ENCODE data around the gene GPR180.

Gene GPR180

DNA sequence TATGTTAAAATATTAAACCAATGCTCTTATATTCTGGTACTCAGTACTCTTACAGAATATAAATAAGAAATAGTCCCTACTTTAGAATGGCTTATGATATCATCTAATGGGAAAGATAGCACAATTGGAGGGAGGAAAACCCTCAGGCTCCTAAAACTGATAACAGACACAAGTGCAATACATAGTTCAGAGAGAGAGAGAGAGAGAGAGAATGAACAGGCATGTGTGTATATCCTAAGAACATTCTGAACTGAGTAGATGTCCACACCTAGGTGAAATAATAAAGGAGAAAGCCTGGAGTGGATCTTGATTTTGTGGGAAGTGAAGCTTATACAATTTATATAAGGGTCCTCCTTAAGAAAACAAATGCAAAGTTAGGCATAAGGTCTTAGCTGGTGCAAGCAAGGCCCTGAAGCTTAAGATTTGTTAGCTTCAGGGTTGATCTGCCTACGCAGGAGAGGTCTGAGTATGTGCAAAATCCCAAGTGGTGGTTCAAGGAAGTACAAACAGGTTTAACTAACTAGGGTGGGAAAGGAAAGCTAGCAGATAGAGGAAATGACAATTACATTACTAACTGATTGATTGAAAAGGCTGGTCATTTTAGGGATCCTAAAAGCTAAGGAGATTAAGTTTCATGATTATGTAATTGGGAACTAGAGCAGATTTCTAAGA, 57.4 kb downstream of the GPR180 start:
- Mint-ChIP-seq H3K4me1 (peaks cover 20% of the 10 kb centered on the region), H3K36me3 (no peaks in the 10 kb centered on the region), H3K9me3 (no peaks in the 10 kb centered on the region), H3K4me3 (no peak overlapping the region), H3K27ac (no peak overlapping the region), H3K27me3 (peaks cover 4% of the 10 kb centered on the region)

DNA sequence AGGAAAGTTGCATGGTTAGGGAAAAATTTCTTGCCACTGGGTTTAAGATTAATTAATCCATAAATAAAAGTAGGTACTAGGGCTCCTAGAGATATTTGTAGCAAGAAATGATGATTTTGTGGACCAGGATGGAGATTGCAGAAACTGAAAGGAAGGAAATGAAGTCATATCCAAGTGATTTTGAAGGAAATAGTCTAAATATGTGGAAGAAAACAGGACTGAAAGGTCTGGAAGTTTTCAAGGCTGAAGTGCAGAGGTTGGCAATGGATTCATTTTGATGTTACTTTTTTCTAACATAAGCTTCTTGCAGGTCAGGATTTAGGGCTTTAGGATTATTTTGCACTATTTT, 57.9 kb downstream of the GPR180 start:
- Mint-ChIP-seq H3K27me3 (peaks cover 4% of the 10 kb centered on the region), H3K4me1 (peaks cover 20% of the 10 kb centered on the region), H3K27ac (no peak overlapping the region), H3K36me3 (no peaks in the 10 kb centered on the region), H3K4me3 (no peak overlapping the region), H3K9me3 (no peaks in the 10 kb centered on the region)

DNA sequence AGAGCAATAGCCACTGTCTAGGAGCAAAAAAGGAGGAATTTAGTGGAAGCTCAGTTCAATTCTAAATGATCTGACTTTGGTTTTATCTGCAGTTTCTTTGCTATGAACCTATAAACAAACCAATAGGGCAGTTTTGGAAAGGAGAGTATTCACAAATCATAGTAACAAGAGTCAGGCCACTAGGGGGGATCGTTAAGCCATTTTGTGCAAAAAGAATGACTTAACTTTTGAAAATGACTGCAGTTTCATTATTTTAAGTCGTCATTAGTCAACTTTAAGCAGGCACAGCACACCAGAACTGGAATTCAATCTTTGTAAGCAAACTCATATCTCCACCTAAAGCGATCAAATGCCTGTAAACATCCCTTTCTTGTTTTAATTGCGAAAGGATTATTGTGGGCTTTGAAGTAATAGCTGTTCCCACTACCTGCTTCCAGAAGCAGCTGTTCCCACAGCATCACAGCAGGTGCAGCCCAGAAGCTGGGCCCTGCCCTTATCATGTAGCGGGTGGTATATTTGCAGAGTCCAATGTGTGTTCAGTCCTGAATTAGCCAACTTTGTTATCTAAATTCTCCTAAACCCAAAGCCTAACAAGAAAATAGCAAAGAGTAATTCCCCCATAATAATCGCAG, 59.2 kb downstream of the GPR180 start:
- Mint-ChIP-seq H3K27me3 (peaks cover 4% of the 10 kb centered on the region), H3K36me3 (no peaks in the 10 kb centered on the region), H3K27ac (peak overlapping the region; percentile 11), H3K4me1 (peaks cover 20% of the 10 kb centered on the region), H3K4me3 (no peak overlapping the region), H3K9me3 (no peaks in the 10 kb centered on the region)

DNA sequence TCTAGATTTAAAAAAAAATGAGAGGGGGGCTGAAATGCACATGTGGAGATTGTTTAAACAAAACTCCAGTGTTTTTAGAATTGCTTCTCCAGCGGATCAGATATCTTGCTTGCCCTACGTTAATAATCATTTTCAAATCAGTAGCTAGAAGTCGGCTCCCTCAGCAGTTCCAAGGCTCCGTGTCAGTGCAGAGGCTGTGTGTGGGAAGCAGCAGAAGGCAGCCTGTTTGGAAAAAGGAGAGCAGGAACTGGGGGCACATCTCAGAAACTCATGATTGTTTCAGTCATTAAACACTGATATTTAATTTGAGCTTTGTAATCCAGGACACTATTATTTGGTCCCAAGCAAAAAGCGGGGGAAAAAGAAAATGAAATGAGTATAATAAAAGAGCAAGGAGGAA, 59.7 kb downstream of the GPR180 start:
- no peaks in the 10 kb centered on the region for H3K9me3 Mint-ChIP-seq
- H3K36me3 Mint-ChIP-seq, result no peaks in the 10 kb centered on the region
- H3K27ac Mint-ChIP-seq, result no peak overlapping the region
- peaks cover 4% of the 10 kb centered on the region for H3K27me3 Mint-ChIP-seq
- H3K4me1 Mint-ChIP-seq, result peaks cover 24% of the 10 kb centered on the region
- H3K4me3 Mint-ChIP-seq, result no peak overlapping the region

DNA sequence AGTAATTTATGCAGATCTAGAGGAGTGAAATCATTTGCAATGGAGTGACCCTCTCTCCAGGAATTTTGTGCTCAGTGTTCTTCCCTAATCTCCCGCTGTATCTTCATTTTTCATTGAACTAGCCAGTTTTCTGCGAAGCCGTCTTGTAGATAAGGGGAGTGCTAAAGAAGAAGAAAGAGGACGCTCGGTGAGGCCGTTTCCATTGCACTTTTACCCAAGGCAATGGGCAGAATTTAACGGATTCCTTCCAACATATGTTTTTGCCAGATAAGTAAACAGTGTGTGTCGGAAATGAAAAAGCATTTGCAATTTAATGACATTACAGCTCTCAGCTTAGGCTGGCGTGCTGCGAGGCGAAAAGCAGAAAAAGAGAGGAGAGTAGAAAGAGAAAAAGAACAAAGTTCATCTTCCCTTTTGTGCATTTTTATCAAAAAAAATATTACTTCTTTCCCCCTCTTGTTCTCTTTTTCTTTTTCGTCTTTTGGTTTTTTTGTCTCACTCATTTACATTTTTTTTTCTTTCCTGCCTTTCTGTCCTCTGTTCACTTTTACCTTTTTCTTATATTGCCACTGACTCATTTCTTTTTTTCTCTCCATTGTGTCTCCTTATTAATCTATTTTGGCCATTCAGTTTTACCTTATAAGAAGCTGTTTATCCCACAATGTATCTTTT, 60.8 kb downstream of the GPR180 start:
- H3K4me1 Mint-ChIP-seq, result peaks cover 27% of the 10 kb centered on the region
- H3K9me3 Mint-ChIP-seq, result peaks cover 3% of the 10 kb centered on the region
- H3K36me3 Mint-ChIP-seq, result peaks cover 2% of the 10 kb centered on the region
- no peak overlapping the region for H3K4me3 Mint-ChIP-seq
- peaks cover 4% of the 10 kb centered on the region for H3K27me3 Mint-ChIP-seq
- no peak overlapping the region for H3K27ac Mint-ChIP-seq

DNA sequence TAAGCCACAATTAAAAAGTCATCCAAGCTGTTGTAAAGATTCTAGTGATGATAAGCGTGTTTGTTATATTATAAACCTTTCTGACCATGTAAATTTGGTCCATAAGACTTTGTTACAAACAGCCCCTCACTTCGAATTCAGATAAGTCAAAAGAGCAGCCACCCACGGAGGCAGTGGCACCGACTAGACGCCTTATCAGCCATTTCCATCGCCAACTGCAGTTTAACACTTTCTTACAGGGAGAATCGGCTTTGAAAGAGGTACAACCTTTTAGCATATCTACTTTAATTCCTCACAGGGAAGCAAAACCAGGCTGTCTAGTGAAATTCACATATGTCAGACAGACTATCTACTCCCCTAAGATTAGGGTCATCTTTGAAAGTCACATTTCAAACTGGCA, 63.2 kb downstream of the GPR180 start:
- Mint-ChIP-seq H3K4me1 (peaks cover 41% of the 10 kb centered on the region), H3K27me3 (peaks cover 4% of the 10 kb centered on the region), H3K27ac (no peak overlapping the region), H3K9me3 (peaks cover 6% of the 10 kb centered on the region), H3K4me3 (no peak overlapping the region), H3K36me3 (peaks cover 2% of the 10 kb centered on the region)

DNA sequence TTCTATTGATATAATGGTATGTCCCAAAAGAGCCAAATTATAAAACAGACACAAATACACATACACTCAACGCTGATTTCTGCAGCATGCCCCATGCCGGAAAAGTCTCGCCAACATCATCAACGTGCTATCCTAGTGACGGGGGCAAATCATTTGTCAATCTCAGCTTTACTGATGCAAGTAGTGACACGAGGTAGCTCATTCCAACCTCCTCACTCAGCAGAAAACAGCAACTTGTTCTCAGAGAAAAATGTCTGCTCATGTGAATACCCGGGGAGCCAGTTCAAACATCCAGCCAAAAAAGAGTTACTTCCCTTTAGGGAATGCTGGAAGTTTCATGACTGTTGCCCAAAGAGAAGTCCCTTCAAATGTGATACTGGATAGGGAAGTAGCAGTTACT, 64.4 kb downstream of the GPR180 start:
- H3K27me3 Mint-ChIP-seq, result peaks cover 4% of the 10 kb centered on the region
- peaks cover 6% of the 10 kb centered on the region for H3K9me3 Mint-ChIP-seq
- H3K27ac Mint-ChIP-seq, result no peak overlapping the region
- no peak overlapping the region for H3K4me3 Mint-ChIP-seq
- H3K4me1 Mint-ChIP-seq, result peaks cover 41% of the 10 kb centered on the region
- H3K36me3 Mint-ChIP-seq, result peaks cover 2% of the 10 kb centered on the region

DNA sequence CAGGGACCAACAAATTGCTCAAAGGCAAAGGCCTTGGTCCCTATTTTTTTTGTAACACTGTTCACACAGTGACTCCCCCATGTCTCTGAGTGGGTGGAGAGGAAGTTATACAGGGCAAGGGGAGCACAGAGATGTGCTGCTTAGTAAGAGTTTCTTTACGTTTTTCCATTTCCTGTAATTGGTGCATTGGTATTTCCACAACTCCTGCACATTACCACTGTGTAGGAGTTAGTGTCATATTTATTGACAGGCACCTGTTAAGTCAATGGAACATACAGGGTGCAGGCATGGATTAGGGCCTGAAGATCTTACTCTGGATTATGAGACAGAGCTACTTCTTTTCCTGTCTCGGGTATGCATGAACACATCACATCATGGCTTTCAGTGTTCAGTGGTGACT, 65.5 kb downstream of the GPR180 start:
- peaks cover 38% of the 10 kb centered on the region for H3K4me1 Mint-ChIP-seq
- peak overlapping the region; percentile 69 for H3K4me3 Mint-ChIP-seq
- peaks cover 2% of the 10 kb centered on the region for H3K27me3 Mint-ChIP-seq
- peak overlapping the region; percentile 96 for H3K27ac Mint-ChIP-seq
- H3K36me3 Mint-ChIP-seq, result peaks cover 2% of the 10 kb centered on the region
- H3K9me3 Mint-ChIP-seq, result peaks cover 6% of the 10 kb centered on the region

DNA sequence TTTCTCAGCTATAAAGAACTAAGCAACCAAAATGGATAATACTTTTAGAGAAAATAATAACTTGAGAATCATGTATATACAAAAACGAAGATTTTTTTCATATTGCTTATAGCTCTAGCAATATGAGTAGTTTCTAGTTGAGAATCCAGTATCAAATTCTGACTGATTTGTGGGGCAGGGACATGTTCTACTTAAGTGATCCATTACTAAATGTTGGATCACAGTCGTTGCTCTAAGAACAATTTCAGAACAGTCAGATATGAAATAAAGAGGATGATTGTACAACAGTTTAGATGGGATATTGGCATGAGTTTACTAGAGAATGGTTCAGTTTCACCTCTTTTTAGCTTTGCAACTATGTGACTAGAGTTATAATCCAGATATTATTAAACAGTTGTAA, 70.7 kb downstream of the GPR180 start:
- H3K27me3 Mint-ChIP-seq, result no peaks in the 10 kb centered on the region

DNA sequence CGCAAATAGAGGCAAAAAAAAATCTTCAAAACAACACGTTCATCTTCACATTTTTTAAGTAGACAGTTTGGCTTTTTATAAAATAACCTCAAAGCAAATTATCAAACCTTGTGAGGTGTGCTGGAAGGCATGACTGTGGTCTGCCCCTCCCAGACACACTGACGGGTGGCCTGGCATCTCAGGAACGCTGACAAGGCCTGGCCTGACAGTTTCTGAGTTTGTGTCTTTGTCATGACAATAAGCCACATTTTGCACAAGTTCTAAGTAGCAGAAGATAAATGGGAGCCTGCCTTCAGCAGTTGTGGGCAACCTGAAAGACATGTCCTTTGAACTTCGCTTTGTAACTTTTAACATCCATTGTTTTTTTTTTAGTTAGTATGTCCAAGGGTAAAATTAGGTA, 72.2 kb downstream of the GPR180 start:
- Mint-ChIP-seq H3K9me3 (no peaks in the 10 kb centered on the region), H3K4me3 (no peak overlapping the region), H3K36me3 (no peaks in the 10 kb centered on the region), H3K27ac (no peak overlapping the region), H3K4me1 (no peaks in the 10 kb centered on the region), H3K27me3 (peaks cover 4% of the 10 kb centered on the region)

More for the DNA sequence above, 70.7 kb downstream of the GPR180 start:
- H3K27ac Mint-ChIP-seq, result no peak overlapping the region
- peaks cover 3% of the 10 kb centered on the region for H3K9me3 Mint-ChIP-seq
- peaks cover under 1% of the 10 kb centered on the region for H3K36me3 Mint-ChIP-seq
- H3K4me3 Mint-ChIP-seq, result no peak overlapping the region
- peaks cover 14% of the 10 kb centered on the region for H3K4me1 Mint-ChIP-seq

DNA sequence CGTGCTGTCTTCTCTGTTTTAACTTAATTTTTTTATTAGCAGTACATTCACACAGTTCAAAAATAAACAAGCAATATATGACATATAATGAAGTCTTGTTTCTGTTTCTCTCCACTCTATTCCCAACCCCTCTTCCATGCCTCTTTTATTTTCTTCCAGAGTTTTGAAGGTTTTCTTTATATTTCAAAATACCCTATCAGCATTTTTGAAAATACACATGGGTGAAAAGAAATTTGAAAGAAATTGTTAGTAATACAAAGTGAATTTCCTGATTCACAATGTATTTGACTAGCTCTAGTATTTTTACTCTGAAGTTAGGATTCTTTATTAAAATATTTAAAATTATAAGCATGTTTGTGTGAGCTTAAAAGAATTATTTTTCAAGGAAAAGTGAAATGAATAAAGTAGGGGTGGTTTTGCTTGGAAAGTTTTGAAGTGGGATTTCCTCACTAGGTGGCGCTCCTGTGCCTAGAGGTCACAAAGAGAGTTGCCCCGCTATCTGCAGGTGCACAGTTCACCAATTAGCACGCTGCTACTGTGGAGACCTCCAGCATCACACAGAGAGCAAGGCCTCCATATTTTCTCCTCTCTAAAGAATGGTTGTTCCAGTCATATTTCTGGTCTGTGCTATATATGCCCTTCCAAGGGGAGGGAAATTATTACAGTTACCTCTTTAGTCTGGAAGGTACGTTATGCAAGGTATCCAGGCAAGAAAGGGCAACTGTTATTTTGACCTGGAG, 73.1 kb downstream of the GPR180 start:
- Mint-ChIP-seq H3K4me3 (no peak overlapping the region), H3K9me3 (no peaks in the 10 kb centered on the region), H3K27me3 (peaks cover 6% of the 10 kb centered on the region), H3K36me3 (no peaks in the 10 kb centered on the region), H3K4me1 (no peaks in the 10 kb centered on the region), H3K27ac (no peak overlapping the region)

DNA sequence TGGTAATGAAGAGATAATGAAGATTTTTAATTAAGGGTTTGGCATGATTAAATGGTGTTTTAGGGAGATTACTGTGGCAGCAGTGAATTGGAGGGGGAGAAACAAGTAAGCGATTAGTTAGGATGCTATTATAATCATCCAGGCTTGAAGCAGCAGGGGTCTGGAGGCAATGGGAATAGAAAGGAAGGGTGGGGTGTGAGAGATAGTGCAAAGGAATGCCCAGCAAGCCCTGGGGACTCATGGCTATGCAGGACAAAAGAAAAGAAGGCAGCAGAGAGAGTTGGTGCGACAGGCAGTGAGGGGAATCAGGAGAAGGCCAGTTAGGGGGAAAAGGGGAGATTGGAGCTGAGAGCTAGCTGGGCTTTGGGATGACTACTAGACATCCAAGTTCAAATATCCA, 76.1 kb downstream of the GPR180 start:
- no peaks in the 10 kb centered on the region for H3K9me3 Mint-ChIP-seq
- H3K4me1 Mint-ChIP-seq, result no peaks in the 10 kb centered on the region
- no peaks in the 10 kb centered on the region for H3K36me3 Mint-ChIP-seq
- no peak overlapping the region for H3K27ac Mint-ChIP-seq
- H3K27me3 Mint-ChIP-seq, result peaks cover 7% of the 10 kb centered on the region
- no peak overlapping the region for H3K4me3 Mint-ChIP-seq

DNA sequence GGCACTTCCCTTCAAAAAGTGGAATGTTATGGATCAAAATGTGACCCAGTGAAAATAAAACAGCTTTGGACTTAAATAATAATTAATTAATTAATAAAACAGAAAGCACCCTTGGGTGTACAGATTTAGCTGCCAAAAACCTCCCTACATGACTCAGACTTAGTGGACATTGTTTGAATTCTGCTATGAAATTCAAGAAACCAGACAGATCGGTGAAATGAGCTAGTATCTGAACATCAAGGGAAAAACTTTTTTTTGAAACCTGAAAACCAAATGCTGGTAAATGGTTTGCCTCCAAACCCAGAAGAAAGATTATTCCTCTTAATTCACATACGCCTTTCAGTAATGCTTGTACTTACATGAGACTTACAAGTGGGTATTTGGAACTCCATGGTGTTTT, 77.2 kb downstream of the GPR180 start:
- H3K27ac Mint-ChIP-seq, result no peak overlapping the region
- H3K4me1 Mint-ChIP-seq, result no peaks in the 10 kb centered on the region
- H3K27me3 Mint-ChIP-seq, result peaks cover 12% of the 10 kb centered on the region
- no peaks in the 10 kb centered on the region for H3K9me3 Mint-ChIP-seq
- H3K36me3 Mint-ChIP-seq, result no peaks in the 10 kb centered on the region
- H3K4me3 Mint-ChIP-seq, result no peak overlapping the region

DNA sequence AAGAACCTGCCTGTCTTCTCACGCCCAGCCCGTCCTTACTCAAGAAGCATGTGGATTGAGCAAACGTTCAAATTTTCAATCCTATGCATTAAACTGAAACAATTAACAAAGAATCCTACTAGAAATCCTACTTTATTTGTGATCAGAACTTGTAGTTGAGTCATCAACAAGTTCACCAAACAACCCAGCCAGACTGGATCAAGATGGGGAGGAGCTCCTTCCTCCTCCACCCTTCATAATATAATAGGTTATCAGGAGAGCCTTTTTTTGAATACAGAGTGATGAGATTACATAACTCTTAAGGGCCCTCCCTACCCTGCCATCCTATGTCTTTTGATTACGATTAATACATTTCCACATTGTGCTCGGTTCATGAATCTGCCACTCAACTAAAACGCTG, 78.0 kb downstream of the GPR180 start:
- Mint-ChIP-seq H3K36me3 (no peaks in the 10 kb centered on the region), H3K9me3 (no peaks in the 10 kb centered on the region), H3K4me3 (no peak overlapping the region), H3K27me3 (peaks cover 12% of the 10 kb centered on the region), H3K27ac (no peak overlapping the region), H3K4me1 (no peaks in the 10 kb centered on the region)

DNA sequence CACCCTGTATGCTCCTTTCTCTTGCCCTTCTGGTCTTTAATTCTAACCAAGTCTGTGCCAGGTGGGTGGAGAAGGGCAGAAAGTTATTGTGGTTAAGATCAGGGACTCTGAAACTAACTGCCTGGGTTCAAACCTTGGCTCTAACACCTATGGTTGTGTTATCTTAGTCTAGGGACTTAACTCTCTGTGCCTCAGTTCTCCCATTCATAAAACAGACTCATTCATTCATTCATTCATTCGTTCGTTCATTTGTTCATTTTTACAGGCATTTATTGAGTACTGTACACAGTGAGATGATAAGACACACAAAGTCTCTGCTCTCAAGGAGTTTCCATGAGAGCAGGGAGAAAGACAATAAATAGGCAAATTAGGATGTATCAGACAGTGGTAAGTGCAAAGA, 80.6 kb downstream of the GPR180 start:
- Mint-ChIP-seq H3K9me3 (no peaks in the 10 kb centered on the region), H3K27ac (no peak overlapping the region), H3K4me1 (no peaks in the 10 kb centered on the region), H3K4me3 (no peak overlapping the region), H3K27me3 (peaks cover 16% of the 10 kb centered on the region), H3K36me3 (no peaks in the 10 kb centered on the region)

DNA sequence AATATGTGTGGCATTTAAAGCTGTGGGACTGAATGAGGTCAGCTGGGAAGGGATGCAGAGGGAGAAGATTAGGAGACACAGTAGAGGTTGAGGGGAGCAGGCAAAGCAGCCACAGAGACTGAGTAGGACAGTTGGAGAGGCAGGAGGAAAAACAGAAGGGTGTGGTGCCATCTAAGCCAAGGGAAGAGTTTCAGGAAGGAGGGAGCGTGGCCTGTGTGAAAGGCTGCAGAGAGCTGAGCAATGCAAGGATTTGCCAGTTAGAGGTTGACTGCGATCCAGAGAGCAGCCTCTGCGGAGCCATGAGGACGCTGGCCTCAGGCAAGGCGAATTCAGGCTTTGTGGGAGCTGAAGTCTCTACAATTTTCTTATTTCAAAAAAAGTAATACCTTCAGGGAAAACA, 81.8 kb downstream of the GPR180 start:
- Mint-ChIP-seq H3K27ac (no peak overlapping the region), H3K36me3 (no peaks in the 10 kb centered on the region), H3K27me3 (peaks cover 18% of the 10 kb centered on the region), H3K9me3 (no peaks in the 10 kb centered on the region), H3K4me3 (no peak overlapping the region), H3K4me1 (no peaks in the 10 kb centered on the region)
